Neuronal stem cell (in vitro differentiated cells): ENCODE results near the gene CRADD.

ENCODE experiments used
- DNase-seq: peaks from one replicate; pipeline ENCODE4 v3.0.0-alpha.2; 2013; ENCODE audit warnings: low spot score
- H2AFZ ChIP-seq: one replicate; pipeline ENCODE4 v1.6.1; 2013; ENCODE audit warnings: mild to moderate bottlenecking, low read length, inconsistent platforms
- H2AK5ac ChIP-seq: 2 replicates; pipeline ENCODE4 v1.6.1; 2013; ENCODE audit warnings: low read depth, mild to moderate bottlenecking, inconsistent platforms, low read length, moderate library complexity, mixed read lengths
- H2BK120ac ChIP-seq: 2 replicates; pipeline ENCODE4 v1.6.1; 2013; ENCODE audit warnings: low read depth, mild to moderate bottlenecking, inconsistent platforms, low read length, moderate library complexity, mixed read lengths
- H2BK12ac ChIP-seq: one replicate; pipeline ENCODE4 v1.6.1; 2013; ENCODE audit warnings: low read length, inconsistent platforms
- H2BK15ac ChIP-seq: 2 replicates; pipeline ENCODE4 v1.6.1; 2013; ENCODE audit warnings: mild to moderate bottlenecking, low read length, inconsistent platforms, mixed read lengths
- H2BK5ac ChIP-seq: one replicate; pipeline ENCODE4 v1.6.1; 2013; ENCODE audit warnings: inconsistent platforms, mild to moderate bottlenecking, low read length, moderate library complexity
- H3K14ac ChIP-seq: one replicate; pipeline ENCODE4 v1.6.1; 2013; ENCODE audit warnings: low read length, inconsistent platforms
- H3K18ac ChIP-seq: 2 replicates; pipeline ENCODE4 v1.6.1; 2013; ENCODE audit warnings: low read length, inconsistent platforms
- H3K23ac ChIP-seq: 2 replicates; pipeline ENCODE4 v1.6.1; 2013; ENCODE audit warnings: low read depth, mild to moderate bottlenecking, mixed read lengths, low read length, inconsistent platforms; ENCODE audit not compliant: poor library complexity
- H3K27ac ChIP-seq: replicated peaks from 3 replicates; pipeline ENCODE4 v1.5.1; 2013; ENCODE audit warnings: low read length, inconsistent platforms
- H3K27me3 ChIP-seq, 3 experiments: 2 replicates each; pipeline ENCODE4 v1.6.1; 2013; ENCODE audit warnings: low read length in 3 of 3, mild to moderate bottlenecking in 2 of 3, inconsistent platforms in 1 of 3, low read depth in 1 of 3, mixed read lengths in 1 of 3, moderate library complexity in 1 of 3; ENCODE audit not compliant: control insufficient read depth in 3 of 3, insufficient read depth in 3 of 3
- H3K36me3 ChIP-seq, 2 donors: replicated peaks in 1 of 2; 2 replicates each; pipeline ENCODE4 v1.6.1; 2013; ENCODE audit warnings: low read length in 2 of 2; ENCODE audit not compliant: control insufficient read depth in 2 of 2, insufficient read depth in 2 of 2
- H3K4ac ChIP-seq: 2 replicates; pipeline ENCODE4 v1.6.1; 2013; ENCODE audit warnings: inconsistent platforms, mild to moderate bottlenecking, low read length, moderate library complexity
- H3K4me1 ChIP-seq, 2 donors: 1 replicate in 1 of 2; 2 replicates in 1 of 2; pipeline ENCODE4 v1.6.1; 2013; ENCODE audit warnings: low read length in 2 of 2, low read depth in 1 of 2; ENCODE audit not compliant: control insufficient read depth in 2 of 2, insufficient read depth in 1 of 2
- H3K4me2 ChIP-seq: one replicate; pipeline ENCODE4 v1.6.1; 2013; ENCODE audit warnings: mild to moderate bottlenecking, low read length, inconsistent platforms; ENCODE audit not compliant: insufficient read depth, poor library complexity, severe bottlenecking
- H3K4me3 ChIP-seq, 2 donors: 2 replicates each; pipeline ENCODE4 v1.5.1; 2013; ENCODE audit warnings: low read length in 2 of 2, mild to moderate bottlenecking in 2 of 2, inconsistent platforms in 1 of 2, moderate library complexity in 1 of 2
- H3K79me1 ChIP-seq: one replicate; pipeline ENCODE4 v1.6.1; 2013; ENCODE audit warnings: low read depth, mild to moderate bottlenecking, inconsistent platforms, low read length, moderate library complexity
- H3K9ac ChIP-seq: one replicate; pipeline ENCODE4 v1.6.1; 2013; ENCODE audit warnings: mild to moderate bottlenecking, low read depth, low read length, inconsistent platforms; ENCODE audit not compliant: poor library complexity
- H3K9me3 ChIP-seq, 2 donors: replicated peaks in 1 of 2; 2 replicates each; pipeline versions ENCODE3 to v1.6.1; 2013; ENCODE audit warnings: low read length in 2 of 2, mild to moderate bottlenecking in 2 of 2, inconsistent platforms in 1 of 2, low read depth in 1 of 2, mixed read lengths in 1 of 2, moderate library complexity in 1 of 2; ENCODE audit not compliant: control insufficient read depth in 2 of 2, insufficient read depth in 1 of 2
- H4K8ac ChIP-seq: one replicate; pipeline ENCODE4 v1.6.1; 2013; ENCODE audit warnings: low read depth, mild to moderate bottlenecking, inconsistent platforms, low read length, moderate library complexity
- H4K91ac ChIP-seq: one replicate; pipeline ENCODE4 v1.6.1; 2013; ENCODE audit warnings: low read length, low read depth, mild to moderate bottlenecking, inconsistent platforms; ENCODE audit not compliant: poor library complexity
- WGBS, 2 donors: extraction: QIAGEN DNeasy Blood & Tissue Kit; methylation state at CpG; one replicate each; pipeline ENCODE4 v1.1.7; 2013; ENCODE audit warnings: missing lambda C conversion rate in 2 of 2, mixed read lengths in 1 of 2; ENCODE audit not compliant: insufficient read length in 2 of 2, insufficient replicate concordance in 1 of 2; ENCODE audit errors: extremely low coverage in 2 of 2; 5-methylcytosine and 5-hydroxymethylcytosine counted together

CRADD gene

GRCh38 chr12:93784339-93785086 lies 107.3 kb downstream of the CRADD start:
- no peak overlapping the region for H3K27ac ChIP-seq
- no peak overlapping the region for H2BK5ac ChIP-seq
- no peaks in the 10 kb centered on the region for H3K27me3 ChIP-seq
- no peak overlapping the region for H2BK12ac ChIP-seq
- no peak overlapping the region for H3K23ac ChIP-seq
- H3K36me3 ChIP-seq = no peaks in the 10 kb centered on the region
- no peak overlapping the region for H3K4me3 ChIP-seq
- no CpG with 5 or more reads among the region's 9 CpGs for WGBS, 2 donors
- H4K8ac ChIP-seq = no peak overlapping the region
- H3K4me1 ChIP-seq = peaks cover 10 to 26% of the 10 kb centered on the region in 2 donors
- no peak overlapping the region for H4K91ac ChIP-seq
- H3K18ac ChIP-seq = no peak overlapping the region
- no peak overlapping the region for H2BK15ac ChIP-seq
- H3K9ac ChIP-seq = no peak overlapping the region
- no peak overlapping the region for H3K4ac ChIP-seq
- no peak for DNase-seq
- no peaks in the 10 kb centered on the region for H3K79me1 ChIP-seq
- no peaks in the 10 kb centered on the region for H3K9me3 ChIP-seq
- no peak overlapping the region for H3K4me2 ChIP-seq
- no peak overlapping the region for H3K14ac ChIP-seq
- H2AK5ac ChIP-seq = no peak overlapping the region
- H2AFZ ChIP-seq = peak overlapping the region; percentile 13
- no peak overlapping the region for H2BK120ac ChIP-seq

- Histone ChIP-seq H3K4me1 (peaks cover 10 to 26% of the 10 kb centered on the region in 2 donors), H4K8ac (no peak overlapping the region)
These were observed 108.3 kb downstream of the CRADD start for GRCh38 chr12:93785249-93786010.

GRCh38 chr12:93786656-93787397 lies 109.7 kb downstream of the CRADD start:
- Histone ChIP-seq H4K91ac (no peak overlapping the region), H3K79me1 (no peaks in the 10 kb centered on the region), H2BK12ac (no peak overlapping the region), H3K9me3 (no peaks in the 10 kb centered on the region), H2AK5ac (no peak overlapping the region), H2BK5ac (no peak overlapping the region), H3K4me1 (peaks cover 10 to 28% of the 10 kb centered on the region in 2 donors), H2BK15ac (no peak overlapping the region), H4K8ac (no peak overlapping the region), H3K36me3 (no peaks in the 10 kb centered on the region), H2AFZ (no peak overlapping the region), H3K27ac (no peak overlapping the region), H3K4me2 (no peak overlapping the region), H3K14ac (no peak overlapping the region), H3K18ac (no peak overlapping the region), H3K4ac (no peak overlapping the region), H2BK120ac (no peak overlapping the region), H3K4me3 (no peak overlapping the region), H3K27me3 (no peaks in the 10 kb centered on the region), H3K9ac (no peak overlapping the region), H3K23ac (no peak overlapping the region)
- no peak for DNase-seq
- no CpG with 5 or more reads among the region's 4 CpGs for WGBS, 2 donors

More at GRCh38 chr12:93785249-93786010, 108.3 kb downstream of the CRADD start:
- DNase-seq = peak; percentile 27
- H3K9ac ChIP-seq = no peak overlapping the region
- H4K91ac ChIP-seq = no peak overlapping the region
- H3K79me1 ChIP-seq = no peaks in the 10 kb centered on the region
- no peak overlapping the region for H2BK120ac ChIP-seq
- H3K27ac ChIP-seq = no peak overlapping the region
- no peaks in the 10 kb centered on the region for H3K9me3 ChIP-seq
- no peak overlapping the region for H2BK12ac ChIP-seq
- no peak overlapping the region for H3K4me3 ChIP-seq
- no peak overlapping the region for H2BK15ac ChIP-seq
- no peaks in the 10 kb centered on the region for H3K36me3 ChIP-seq
- no peak overlapping the region for H2AK5ac ChIP-seq
- no peak overlapping the region for H2BK5ac ChIP-seq
- no peak overlapping the region for H3K23ac ChIP-seq
- no peak overlapping the region for H2AFZ ChIP-seq
- no peak overlapping the region for H3K4me2 ChIP-seq
- no peak overlapping the region for H3K14ac ChIP-seq
- WGBS, 2 donors = no CpG with 5 or more reads among the region's 8 CpGs
- no peak overlapping the region for H3K4ac ChIP-seq
- H3K27me3 ChIP-seq = no peaks in the 10 kb centered on the region
- no peak overlapping the region for H3K18ac ChIP-seq

- H3K27me3 ChIP-seq = no peaks in the 10 kb centered on the region
- H2AFZ ChIP-seq = no peak overlapping the region
- no peak overlapping the region for H3K4ac ChIP-seq
- H3K23ac ChIP-seq = no peak overlapping the region
- no peak overlapping the region for H3K4me3 ChIP-seq
- no peak for DNase-seq
- H3K14ac ChIP-seq = no peak overlapping the region
- no peak overlapping the region for H4K91ac ChIP-seq
- no peaks in the 10 kb centered on the region for H3K79me1 ChIP-seq
- no peak overlapping the region for H3K4me2 ChIP-seq
- no peak overlapping the region for H2BK12ac ChIP-seq
- H3K9me3 ChIP-seq = no peaks in the 10 kb centered on the region
- no peak overlapping the region for H4K8ac ChIP-seq
- WGBS, 2 donors = no CpG with 5 or more reads among the region's 3 CpGs
- no peaks in the 10 kb centered on the region for H3K36me3 ChIP-seq
- no peak overlapping the region for H2BK15ac ChIP-seq
- no peak overlapping the region for H2AK5ac ChIP-seq
- H3K27ac ChIP-seq = no peak overlapping the region
- no peak overlapping the region for H2BK120ac ChIP-seq
- H2BK5ac ChIP-seq = no peak overlapping the region
- no peak overlapping the region for H3K18ac ChIP-seq
- no peak overlapping the region for H3K9ac ChIP-seq
- peaks cover 10 to 24% of the 10 kb centered on the region in 2 donors for H3K4me1 ChIP-seq
These were observed 111.7 kb downstream of the CRADD start for GRCh38 chr12:93788853-93789252.
